Keratinocyte (primary cell): Measurements from ENCODE around the gene DAPL1.

ENCODE experiments used
- CTCF ChIP-seq, 3 experiments: IDR thresholded peaks in 1 of 3; conservative IDR thresholded peaks in 1 of 3; optimal IDR thresholded peaks in 1 of 3; 2 replicates in 2 of 3; 3 replicates in 1 of 3; pipeline versions ENCODE3 to v1.5.1; 2011; ENCODE audit warnings: low read length in 3 of 3, mild to moderate bottlenecking in 3 of 3, moderate library complexity in 2 of 3, control low read depth in 1 of 3, inconsistent platforms in 1 of 3; ENCODE audit not compliant: insufficient read depth in 2 of 3; ENCODE audit errors: extremely low read depth in 1 of 3
- EZH2 ChIP-seq: IDR thresholded peaks from one replicate; pipeline ENCODE4 v1.6.1; 2012; ENCODE audit warnings: inconsistent platforms, mild to moderate bottlenecking, low read length, moderate library complexity

- no peak for TF ChIP-seq CTCF (optimal IDR thresholded peaks at IDR 0.05 in 1 of 3, IDR thresholded peaks at IDR 0.05 in 1 of 3, conservative IDR thresholded peaks at IDR 0.05 in 1 of 3; ENCODE audit: extremely low read depth in 1 of 3, insufficient read depth in 2 of 3, low read length in 3 of 3)
- no peak for TF ChIP-seq EZH2
Observed at GRCh38 chr2:158835431-158835830, 40.3 kb downstream of the DAPL1 start.
